GM06990 (cell line): ENCODE results near the gene KIF5A.

ENCODE experiments used
- DNase-seq: peaks from one replicate; pipeline ENCODE4 v3.0.0-alpha.2; 2011; ENCODE audit not compliant: insufficient read length; ENCODE audit errors: extremely low read depth
- H3K27me3 ChIP-seq: replicated peaks from 2 replicates; pipeline ENCODE4 v1.6.0; 2011; ENCODE audit warnings: low read length; ENCODE audit not compliant: control insufficient read depth, insufficient read depth
- H3K36me3 ChIP-seq: 2 replicates; pipeline ENCODE4 v1.5.1; 2011; ENCODE audit warnings: low read length; ENCODE audit not compliant: control insufficient read depth, insufficient read depth
- H3K4me3 ChIP-seq: replicated peaks from 2 replicates; pipeline ENCODE4 v1.5.1; 2011; ENCODE audit warnings: low read depth, mild to moderate bottlenecking, control low read depth, low read length
- CTCF ChIP-seq: IDR thresholded peaks from 2 replicates; pipeline ENCODE4 v1.5.1; 2011; ENCODE audit warnings: low read length, control low read depth, mild to moderate bottlenecking, inconsistent platforms; ENCODE audit not compliant: insufficient read depth, poor library complexity, severe bottlenecking

KIF5A gene

GRCh38 chr12:57528176-57528575 lies 21.7 kb upstream of the KIF5A start:
- no peaks in the 10 kb centered on the region for H3K27me3 ChIP-seq
- no peak for DNase-seq
- H3K36me3 ChIP-seq, result peaks cover 45% of the 10 kb centered on the region

DNA sequence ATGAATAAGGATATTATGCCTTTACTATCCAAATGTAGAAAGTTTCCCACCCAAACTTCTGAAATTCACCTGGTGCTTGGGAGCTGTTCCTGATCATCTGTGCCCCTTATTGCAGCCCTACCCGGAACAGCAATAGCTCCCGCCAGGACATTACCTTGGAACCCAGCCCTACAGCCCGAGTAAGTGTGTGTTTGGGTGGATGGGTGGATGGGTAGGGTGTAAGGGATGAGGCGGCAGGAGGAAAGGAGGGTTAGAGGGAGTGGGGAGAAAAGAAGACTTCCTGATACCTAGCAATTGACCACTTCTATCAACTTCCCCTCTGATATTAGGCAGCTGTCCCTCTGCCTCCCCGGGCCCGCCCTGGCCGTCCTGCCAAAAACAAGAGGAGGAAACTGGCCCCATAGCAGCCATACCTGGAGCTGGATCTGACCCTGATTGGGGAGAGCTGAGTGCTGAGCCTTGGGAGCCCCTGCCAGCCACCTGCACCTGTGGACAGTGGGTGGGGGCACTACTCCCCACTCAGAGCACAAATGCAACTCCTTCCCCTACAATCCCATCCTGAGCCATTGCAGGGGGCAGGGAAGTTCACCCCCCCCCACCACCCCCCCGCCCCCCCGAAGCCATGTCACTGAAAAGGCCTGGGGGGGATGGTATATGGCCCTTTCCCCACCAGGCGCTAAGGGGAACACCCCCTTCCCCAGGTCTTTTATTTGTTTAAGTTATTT lies 20.9 kb upstream of the KIF5A start:
- Histone ChIP-seq H3K36me3 (peaks cover 48% of the 10 kb centered on the region), H3K27me3 (no peaks in the 10 kb centered on the region), H3K4me3 (no peak overlapping the region)
- no peak for TF ChIP-seq CTCF
- DNase-seq, result no peak

More at GRCh38 chr12:57528176-57528575, 21.7 kb upstream of the KIF5A start:
- TF ChIP-seq CTCF, result no peak
- no peak overlapping the region for H3K4me3 ChIP-seq

DNA sequence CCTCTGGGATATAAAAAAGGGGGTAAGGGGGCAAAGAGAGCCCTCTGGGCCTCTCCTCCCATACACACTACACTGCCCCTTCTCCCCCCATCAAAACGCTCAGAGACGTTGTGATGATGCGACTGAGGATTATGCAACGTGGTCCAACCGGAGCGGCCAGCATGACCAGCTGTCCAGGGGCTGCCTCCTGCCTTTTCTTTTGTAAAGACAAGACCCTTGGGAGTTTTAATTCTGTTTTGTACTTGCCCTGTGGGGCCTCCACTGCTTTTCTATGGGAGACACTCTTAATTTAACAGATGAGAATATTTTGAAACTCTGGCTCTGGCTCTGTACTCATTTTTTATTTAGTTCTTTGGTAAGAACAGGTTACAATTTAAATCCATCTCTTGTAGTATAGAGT lies 20.0 kb upstream of the KIF5A start:
- TF ChIP-seq CTCF, result no peak
- H3K4me3 ChIP-seq, result no peak overlapping the region
- H3K36me3 ChIP-seq, result peaks cover 50% of the 10 kb centered on the region
- DNase-seq, result no peak
- no peaks in the 10 kb centered on the region for H3K27me3 ChIP-seq

- no peak for TF ChIP-seq CTCF
- DNase-seq, result no peak
- Histone ChIP-seq H3K36me3 (peaks cover 54% of the 10 kb centered on the region), H3K27me3 (no peaks in the 10 kb centered on the region), H3K4me3 (no peak overlapping the region)
Measured at GRCh38 chr12:57530396-57531142, 19.3 kb upstream of the KIF5A start.

- no peak for TF ChIP-seq CTCF
- H3K36me3 ChIP-seq, result peaks cover 51% of the 10 kb centered on the region
Measured at GRCh38 chr12:57531836-57532235, 18.0 kb upstream of the KIF5A start.

More at GRCh38 chr12:57531836-57532235, 18.0 kb upstream of the KIF5A start:
- no peak overlapping the region for H3K4me3 ChIP-seq
- no peak for DNase-seq
- no peaks in the 10 kb centered on the region for H3K27me3 ChIP-seq
